ENCODE measurements around the gene SLC4A5.

DNA sequence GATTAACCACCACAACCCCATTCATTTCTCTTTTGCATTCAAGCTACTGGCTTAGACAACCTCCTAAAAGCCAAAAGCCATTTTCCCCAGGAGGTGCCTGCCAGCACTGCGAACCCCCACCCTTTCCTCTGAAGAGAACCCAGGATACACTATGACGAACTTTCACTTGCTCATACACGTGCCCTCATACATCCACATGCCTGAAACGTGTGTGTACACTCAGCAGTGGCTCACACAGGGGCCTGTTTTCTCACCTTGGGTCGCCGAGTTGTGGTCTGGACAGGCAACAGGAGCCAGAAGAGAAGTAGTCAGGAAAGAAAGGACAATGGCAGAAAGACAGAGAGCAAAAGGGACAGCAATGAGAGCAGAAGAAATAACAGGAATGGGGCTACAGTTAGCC, 29.5 kb upstream of the SLC4A5 start:
- TF ChIP-seq, protein P1, sequence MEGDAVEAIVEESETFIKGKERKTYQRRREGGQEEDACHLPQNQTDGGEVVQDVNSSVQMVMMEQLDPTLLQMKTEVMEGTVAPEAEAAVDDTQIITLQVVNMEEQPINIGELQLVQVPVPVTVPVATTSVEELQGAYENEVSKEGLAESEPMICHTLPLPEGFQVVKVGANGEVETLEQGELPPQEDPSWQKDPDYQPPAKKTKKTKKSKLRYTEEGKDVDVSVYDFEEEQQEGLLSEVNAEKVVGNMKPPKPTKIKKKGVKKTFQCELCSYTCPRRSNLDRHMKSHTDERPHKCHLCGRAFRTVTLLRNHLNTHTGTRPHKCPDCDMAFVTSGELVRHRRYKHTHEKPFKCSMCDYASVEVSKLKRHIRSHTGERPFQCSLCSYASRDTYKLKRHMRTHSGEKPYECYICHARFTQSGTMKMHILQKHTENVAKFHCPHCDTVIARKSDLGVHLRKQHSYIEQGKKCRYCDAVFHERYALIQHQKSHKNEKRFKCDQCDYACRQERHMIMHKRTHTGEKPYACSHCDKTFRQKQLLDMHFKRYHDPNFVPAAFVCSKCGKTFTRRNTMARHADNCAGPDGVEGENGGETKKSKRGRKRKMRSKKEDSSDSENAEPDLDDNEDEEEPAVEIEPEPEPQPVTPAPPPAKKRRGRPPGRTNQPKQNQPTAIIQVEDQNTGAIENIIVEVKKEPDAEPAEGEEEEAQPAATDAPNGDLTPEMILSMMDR (conservative IDR thresholded peaks at IDR 0.05): no peak
- TF ChIP-seq ZFX (IDR thresholded peaks at IDR 0.05): no peak
